NOMO-1 treated with DMSO at 0.1 percent for 48 hours (cell line): ENCODE results near the gene CRACR2A.
A peak's percentile ranks its signal among the peaks of the same experiment; 100 is the strongest.

ENCODE experiments used
- DNase-seq: peaks from one replicate; lab custom pipeline; 2025; ENCODE audit not compliant: unreplicated experiment; lab: John Stamatoyannopoulos, UW

Gene CRACR2A

GRCh38 chr12:3752096-3752709, 706 bp downstream of the CRACR2A start:
- DNase-seq, result peak; percentile 68

- no peak for DNase-seq
These were observed 1.5 kb downstream of the CRACR2A start for GRCh38 chr12:3751151-3752095.

- no peak for DNase-seq
These were observed 2.3 kb downstream of the CRACR2A start for GRCh38 chr12:3750616-3751015.

GRCh38 chr12:3748620-3749019, 4.3 kb downstream of the CRACR2A start:
- DNase-seq, result no peak

- DNase-seq, result no peak
These were observed 4.8 kb downstream of the CRACR2A start for GRCh38 chr12:3747976-3748619.

- DNase-seq, result no peak
These were observed 5.4 kb downstream of the CRACR2A start for GRCh38 chr12:3747543-3747942.

- no peak for DNase-seq
These were observed 6.2 kb downstream of the CRACR2A start for GRCh38 chr12:3746758-3747157.

- DNase-seq, result no peak
These were observed 7.8 kb downstream of the CRACR2A start for GRCh38 chr12:3745152-3745551.

GRCh38 chr12:3744229-3744901, 8.5 kb downstream of the CRACR2A start:
- DNase-seq, result no peak

- DNase-seq, result no peak
These were observed 9.1 kb downstream of the CRACR2A start for GRCh38 chr12:3743803-3744202.

GRCh38 chr12:3741882-3742672, 10.8 kb downstream of the CRACR2A start:
- no peak for DNase-seq

GRCh38 chr12:3740480-3741231, 12.3 kb downstream of the CRACR2A start:
- no peak for DNase-seq

- DNase-seq, result no peak
These were observed 17.5 kb downstream of the CRACR2A start for GRCh38 chr12:3735432-3735831.

- DNase-seq, result no peak
These were observed 20.0 kb downstream of the CRACR2A start for GRCh38 chr12:3732901-3733300.

GRCh38 chr12:3730111-3730510, 22.8 kb downstream of the CRACR2A start:
- peak; percentile 3 for DNase-seq

GRCh38 chr12:3728686-3729085, 24.2 kb downstream of the CRACR2A start:
- peak; percentile 97 for DNase-seq

GRCh38 chr12:3727877-3728632, 24.9 kb downstream of the CRACR2A start:
- DNase-seq, result peak; percentile 85

- DNase-seq, result peak; percentile 4
These were observed 25.6 kb downstream of the CRACR2A start for GRCh38 chr12:3727354-3727753.

- no peak for DNase-seq
These were observed 26.5 kb downstream of the CRACR2A start for GRCh38 chr12:3726456-3726855.
